ENCODE results near the gene ANTKMT.

DNA sequence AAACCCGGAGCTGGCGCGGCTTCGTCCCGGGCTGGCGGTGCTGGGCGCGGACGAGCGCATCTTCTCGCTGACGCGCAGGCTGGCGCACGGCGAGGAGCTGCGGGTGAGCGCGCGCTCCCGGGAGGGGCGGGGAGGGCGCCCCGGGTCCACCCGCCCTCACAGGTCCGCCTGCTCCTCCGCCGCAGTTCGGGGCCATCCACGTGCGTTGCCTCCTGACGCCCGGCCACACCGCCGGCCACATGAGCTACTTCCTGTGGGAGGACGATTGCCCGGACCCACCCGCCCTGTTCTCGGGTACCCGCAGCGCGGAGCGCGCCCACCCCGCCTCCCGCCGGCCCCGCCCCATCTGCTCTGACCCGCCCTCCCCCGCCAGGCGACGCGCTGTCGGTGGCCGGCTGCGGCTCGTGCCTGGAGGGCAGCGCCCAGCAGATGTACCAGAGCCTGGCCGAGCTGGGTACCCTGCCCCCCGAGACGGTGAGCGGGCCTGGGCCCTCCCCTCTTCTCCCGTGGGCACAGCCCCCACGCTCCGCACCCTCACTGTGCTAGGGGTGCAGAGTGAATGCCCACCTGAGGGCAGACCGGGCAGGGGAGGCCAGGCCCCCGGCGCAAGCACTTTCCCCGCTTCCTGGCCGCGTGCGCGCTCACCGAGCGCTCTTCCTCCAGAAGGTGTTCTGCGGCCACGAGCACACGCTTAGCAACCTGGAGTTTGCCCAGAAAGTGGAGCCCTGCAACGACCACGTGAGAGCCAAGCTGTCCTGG, 7.4 kb downstream of the ANTKMT start:
- TF ChIP-seq CTCF (IDR thresholded peaks at IDR 0.05): no peak
- TF ChIP-seq POLR2A (IDR thresholded peaks at IDR 0.05): no peak
- peak in 2 of 4 donors; percentile 24 to 36 for TF ChIP-seq POLR2AphosphoS5 (IDR thresholded peaks at IDR 0.05)
- no peak for TF ChIP-seq EP300 (IDR thresholded peaks at IDR 0.05)

Measured in sigmoid colon (tissue), 4 donors.